ENCODE results near the gene IFNG. TPM values are rescaled to one million over a fixed set of nuclear protein-coding genes. Genes with fewer than 3 reads are reported as not detected.

IFNG gene
- total and polyA plus RNA-seq, 9 of the 15 experiments (the other 6 are each of a cell fraction or from before 2014, with no cell fraction given): 0.38 TPM; not detected in 8

GRCh38 chr12:68154779-68155178 is 4.8 kb downstream of the IFNG start:
- Histone ChIP-seq H3K27me3 (ENCODE audit: control insufficient read depth in 2 of 2, insufficient read depth in 2 of 2, low read length in 2 of 2) (peaks cover 0 to 1% of the 10 kb centered on the region in 2 experiments; a peak in 1 of 5 replicates), H4K20me1 (replicated peaks; ENCODE audit: control insufficient read depth, insufficient read depth, low read length) (no peaks in the 10 kb centered on the region; the same call in 1 of the 2 replicates), H3K4me3 (no peak overlapping the region), H3K4me1 (replicated peaks in 1 of 2; ENCODE audit: control insufficient read depth in 2 of 2, insufficient read depth in 2 of 2, low read length in 2 of 2) (no peaks in the 10 kb centered on the region), H3K36me3 (ENCODE audit: control insufficient read depth, insufficient read depth, low read length) (no peaks in the 10 kb centered on the region), H3K9me1 (ENCODE audit: control insufficient read depth, insufficient read depth, low read length) (no peaks in the 10 kb centered on the region), H3K9me3 (replicated peaks; ENCODE audit: control insufficient read depth, insufficient read depth, low read depth, low read length) (no peaks in the 10 kb centered on the region), H3K9ac (ENCODE audit: insufficient read depth in 1 of 2, low read depth in 2 of 2, low read length in 2 of 2) (no peak overlapping the region), H3K79me2 (ENCODE audit: control insufficient read depth, insufficient read depth, low read length) (no peaks in the 10 kb centered on the region), H3K27ac (ENCODE audit: extremely low read depth, low read depth, low read length) (no peak overlapping the region), H3K4me2 (ENCODE audit: insufficient read depth, low read length) (no peak overlapping the region), H2AFZ (ENCODE audit: low read depth, low read length) (no peak overlapping the region)
- intact Hi-C loops (cut with micrococcal nuclease): loop anchor here (5.0 kb wide), 2 partner anchors 112 to 152 kb away; no protein-coding TSS in a partner anchor
- CTCF ChIA-PET (ENCODE audit: low intra/inter-chr PET ratio): no interaction called here
- POLR2A ChIA-PET: no interaction called here
- TF ChIP-seq CC2D1A (IDR thresholded peaks at IDR 0.05) (no peak), EHMT2 (IDR thresholded peaks at IDR 0.05) (no peak), POLR2H (tag; IDR thresholded peaks at IDR 0.05; ENCODE audit: low read depth) (no peak), IRF2 (CRISPR knock-in tag; IDR thresholded peaks at IDR 0.05) (no peak), TAF15 (IDR thresholded peaks at IDR 0.05; ENCODE audit: low read depth, low read length) (no peak), POLR2AphosphoS2 (IDR thresholded peaks at IDR 0.05; ENCODE audit: low read length) (no peak), ZBTB2 (IDR thresholded peaks at IDR 0.05) (no peak), ZNF589 (CRISPR knock-in tag; IDR thresholded peaks at IDR 0.05; ENCODE audit: low read depth) (no peak), BRD4 (IDR thresholded peaks at IDR 0.05) (no peak), YY1 (IDR thresholded peaks at IDR 0.05; ENCODE audit: borderline replicate concordance in 1 of 3, control insufficient read depth in 1 of 3, extremely low read depth in 1 of 3, insufficient read depth in 3 of 3, insufficient read length in 1 of 3, insufficient replicate concordance in 2 of 3, low read depth in 1 of 3, low read length in 2 of 3) (no peak), STAT5B (CRISPR knock-in tag; IDR thresholded peaks at IDR 0.05) (no peak), ESRRB (CRISPR knock-in tag; IDR thresholded peaks at IDR 0.05; ENCODE audit: borderline replicate concordance) (no peak), ZNF699 (CRISPR knock-in tag; IDR thresholded peaks at IDR 0.05; ENCODE audit: insufficient replicate concordance) (no peak), SNAPC5 (CRISPR knock-in tag; IDR thresholded peaks at IDR 0.05) (no peak), POLR2AphosphoS5 (IDR thresholded peaks at IDR 0.05; ENCODE audit: control insufficient read depth, insufficient read depth, low read depth, low read length) (no peak), ZFP1 (CRISPR knock-in tag; IDR thresholded peaks at IDR 0.05) (no peak), ZBTB49 (CRISPR knock-in tag; IDR thresholded peaks at IDR 0.05; ENCODE audit: borderline replicate concordance) (no peak)
- no peak for DNase-seq (ENCODE audit: extremely low read depth in 1 of 4, low spot score in 3 of 4)
- no peak for ATAC-seq
- FAIRE-seq: no peak
- 0% methylated on average over 1 of the region's 1 CpG for WGBS (ENCODE audit: insufficient coverage, low coverage, missing lambda C conversion rate)
- in situ Hi-C loops (cut with MboI): no loop called here
- BruUV-seq (replicated peaks): no TSS peak

Measured in K562 (cell line).